Osteocyte (in vitro differentiated cells): ENCODE results near the gene FARS2. TPM values are rescaled to one million over a fixed set of nuclear protein-coding genes. Genes with fewer than 3 reads are reported as not detected.

ENCODE experiments used
- DNase-seq: peaks from one replicate; pipeline ENCODE4 v3.0.0; 2021; ENCODE audit warnings: mixed read lengths; ENCODE audit not compliant: unreplicated experiment; ENCODE audit errors: extremely low spot score
- H3K27ac Mint-ChIP-seq: one replicate; pipeline ENCODE4 v1.8.0; 2021; ENCODE audit warnings: mild to moderate bottlenecking, mixed read lengths; ENCODE audit not compliant: unreplicated experiment
- H3K27me3 Mint-ChIP-seq: one replicate; pipeline ENCODE4 v1.8.0; 2021; ENCODE audit warnings: mixed read lengths; ENCODE audit not compliant: unreplicated experiment
- H3K36me3 Mint-ChIP-seq: one replicate; pipeline ENCODE4 v1.8.0; 2021; ENCODE audit warnings: mixed read lengths; ENCODE audit not compliant: unreplicated experiment
- H3K4me1 Mint-ChIP-seq: one replicate; pipeline ENCODE4 v1.8.0; 2021; ENCODE audit warnings: mixed read lengths; ENCODE audit not compliant: unreplicated experiment
- H3K4me3 Mint-ChIP-seq: one replicate; pipeline ENCODE4 v1.8.0; 2021; ENCODE audit warnings: mild to moderate bottlenecking, moderate library complexity, mixed read lengths; ENCODE audit not compliant: unreplicated experiment
- H3K9me3 Mint-ChIP-seq: one replicate; pipeline ENCODE4 v1.8.0; 2021; ENCODE audit warnings: mixed read lengths; ENCODE audit not compliant: unreplicated experiment
- total RNA-seq: library from RNA; stranded (reverse); gene quantifications from 2 replicates; pipeline ENCODE4 v1.2.1, GENCODE V29; 2021
- TF ChIP-seq, protein P1 (sequence below): fragments of 200-600 bp; sonication (generic); IDR thresholded peaks from 2 replicates; pipeline ENCODE4 v1.5.0; 2021; ENCODE audit warnings: antibody characterized with exemption, mild to moderate bottlenecking, moderate library complexity

FARS2 gene
- total RNA-seq, 1 donor from 2014 or later: 17.4 TPM

DNA sequence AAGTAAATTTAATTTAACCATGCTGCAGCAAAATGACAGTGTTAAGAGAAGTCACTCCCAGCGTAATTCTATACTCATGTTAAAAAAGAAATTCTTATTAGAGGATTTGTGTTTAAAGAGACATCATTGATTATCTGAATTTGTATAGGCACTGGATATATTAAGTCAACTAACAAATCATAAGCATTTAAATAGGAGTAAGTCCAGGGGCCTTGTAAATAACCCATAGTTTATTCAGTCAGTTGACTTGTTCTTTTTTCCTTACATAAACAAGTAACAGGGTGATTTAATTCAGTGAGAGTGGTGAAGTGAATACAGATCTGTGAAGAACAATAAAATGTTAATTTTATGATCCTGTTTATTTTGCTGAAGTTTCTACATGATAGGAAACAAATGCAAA is 23.0 kb upstream of the FARS2 start:
- no peaks in the 10 kb centered on the region for H3K27me3 Mint-ChIP-seq
- no peak for DNase-seq
- H3K4me3 Mint-ChIP-seq: no peak overlapping the region
- no peak overlapping the region for H3K27ac Mint-ChIP-seq
- no peaks in the 10 kb centered on the region for H3K36me3 Mint-ChIP-seq
- H3K9me3 Mint-ChIP-seq: no peaks in the 10 kb centered on the region
- TF ChIP-seq, protein P1, sequence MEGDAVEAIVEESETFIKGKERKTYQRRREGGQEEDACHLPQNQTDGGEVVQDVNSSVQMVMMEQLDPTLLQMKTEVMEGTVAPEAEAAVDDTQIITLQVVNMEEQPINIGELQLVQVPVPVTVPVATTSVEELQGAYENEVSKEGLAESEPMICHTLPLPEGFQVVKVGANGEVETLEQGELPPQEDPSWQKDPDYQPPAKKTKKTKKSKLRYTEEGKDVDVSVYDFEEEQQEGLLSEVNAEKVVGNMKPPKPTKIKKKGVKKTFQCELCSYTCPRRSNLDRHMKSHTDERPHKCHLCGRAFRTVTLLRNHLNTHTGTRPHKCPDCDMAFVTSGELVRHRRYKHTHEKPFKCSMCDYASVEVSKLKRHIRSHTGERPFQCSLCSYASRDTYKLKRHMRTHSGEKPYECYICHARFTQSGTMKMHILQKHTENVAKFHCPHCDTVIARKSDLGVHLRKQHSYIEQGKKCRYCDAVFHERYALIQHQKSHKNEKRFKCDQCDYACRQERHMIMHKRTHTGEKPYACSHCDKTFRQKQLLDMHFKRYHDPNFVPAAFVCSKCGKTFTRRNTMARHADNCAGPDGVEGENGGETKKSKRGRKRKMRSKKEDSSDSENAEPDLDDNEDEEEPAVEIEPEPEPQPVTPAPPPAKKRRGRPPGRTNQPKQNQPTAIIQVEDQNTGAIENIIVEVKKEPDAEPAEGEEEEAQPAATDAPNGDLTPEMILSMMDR: no peak
- no peaks in the 10 kb centered on the region for H3K4me1 Mint-ChIP-seq

DNA sequence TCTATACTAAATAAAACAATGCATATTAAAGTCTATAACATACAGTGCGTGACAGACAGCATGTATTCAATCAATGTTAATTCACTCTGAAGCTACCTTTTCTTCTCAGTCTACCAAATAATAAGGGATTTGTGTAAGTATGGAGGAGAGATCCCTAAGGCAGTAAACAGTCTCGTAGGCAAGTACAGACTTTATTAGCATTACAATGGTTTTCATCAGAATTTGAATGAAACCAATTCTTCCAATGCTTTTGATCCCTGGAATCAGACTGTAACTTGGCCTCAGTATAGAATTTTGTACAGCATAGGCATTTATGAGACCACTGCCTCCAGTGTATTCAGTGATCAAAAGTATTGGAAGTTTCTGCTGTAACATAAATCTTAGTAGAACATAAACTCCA is 20.1 kb upstream of the FARS2 start:
- TF ChIP-seq, protein P1: no peak
- H3K4me1 Mint-ChIP-seq: no peaks in the 10 kb centered on the region
- no peak for DNase-seq
- H3K27ac Mint-ChIP-seq: no peak overlapping the region
- H3K9me3 Mint-ChIP-seq: no peaks in the 10 kb centered on the region
- H3K4me3 Mint-ChIP-seq: no peak overlapping the region
- no peaks in the 10 kb centered on the region for H3K36me3 Mint-ChIP-seq
- no peaks in the 10 kb centered on the region for H3K27me3 Mint-ChIP-seq

DNA sequence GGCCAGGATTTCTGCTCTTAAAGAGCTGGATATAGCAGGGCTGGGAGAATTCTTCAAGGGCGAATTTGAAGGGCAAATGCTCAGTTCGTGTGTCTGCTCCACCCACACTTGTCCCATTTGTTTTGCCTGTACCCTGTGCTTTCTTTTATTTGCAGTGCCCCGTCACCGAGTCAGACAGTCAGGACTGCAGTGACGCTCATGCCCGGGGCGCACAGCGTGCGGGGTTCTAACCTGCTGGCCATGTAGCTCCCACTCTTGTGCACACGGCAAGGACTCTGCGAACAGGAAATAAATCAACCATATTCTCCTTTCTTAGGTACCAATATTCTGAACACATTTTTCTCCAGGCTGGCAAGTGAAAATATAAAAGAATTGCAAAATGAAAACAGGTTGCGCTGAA is 18.2 kb upstream of the FARS2 start:
- H3K4me3 Mint-ChIP-seq: no peak overlapping the region
- H3K4me1 Mint-ChIP-seq: no peaks in the 10 kb centered on the region
- no peak for DNase-seq
- no peaks in the 10 kb centered on the region for H3K36me3 Mint-ChIP-seq
- H3K9me3 Mint-ChIP-seq: no peaks in the 10 kb centered on the region
- TF ChIP-seq, protein P1: no peak
- H3K27ac Mint-ChIP-seq: no peak overlapping the region
- no peaks in the 10 kb centered on the region for H3K27me3 Mint-ChIP-seq

DNA sequence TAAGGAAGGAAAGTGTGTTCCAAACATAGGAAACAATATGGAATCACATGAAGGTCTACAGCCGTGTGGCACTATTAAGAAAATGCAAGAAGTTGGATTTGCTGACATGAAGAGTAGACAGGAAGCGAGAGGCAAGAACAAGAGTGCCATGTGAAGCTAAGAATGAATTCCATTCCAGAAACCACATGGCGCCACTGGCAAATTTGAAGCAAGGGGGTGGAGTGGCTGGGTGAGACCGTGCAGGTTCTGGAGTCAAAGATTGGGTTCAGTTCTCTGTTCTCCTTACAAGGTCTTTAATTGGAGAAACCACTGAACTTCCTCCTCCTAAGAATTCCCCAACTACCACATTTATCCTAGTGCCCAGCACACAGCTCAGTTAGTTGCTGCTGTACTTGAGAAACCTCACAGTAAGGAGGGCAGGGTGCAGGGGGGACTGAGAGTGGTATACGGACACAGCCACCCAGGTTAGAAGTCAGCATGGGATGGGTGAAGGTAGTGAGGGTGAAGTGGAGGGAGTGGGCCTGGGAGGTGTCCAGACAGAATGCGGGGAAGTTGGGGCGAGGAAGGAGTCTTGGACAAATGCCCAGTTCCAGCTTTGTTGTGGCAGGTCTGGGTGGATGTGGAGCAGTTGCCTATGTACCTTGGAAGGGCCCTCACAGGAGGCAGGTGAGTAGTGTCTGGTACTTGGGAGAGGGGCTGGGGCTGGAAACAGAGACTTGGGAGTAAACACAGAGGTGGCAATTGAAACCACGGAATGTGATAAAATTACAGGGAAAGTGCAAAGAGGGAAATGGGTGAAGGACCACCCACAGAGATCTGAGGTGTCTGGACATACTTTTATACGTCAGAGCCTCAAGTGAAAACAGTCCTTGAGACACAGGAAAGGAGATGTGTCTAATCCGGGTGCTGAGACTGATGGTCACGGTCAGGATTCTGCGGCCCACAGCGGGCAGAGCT is 14.9 kb upstream of the FARS2 start:
- Mint-ChIP-seq H3K27ac (no peak overlapping the region), H3K27me3 (no peaks in the 10 kb centered on the region), H3K36me3 (peaks cover 3% of the 10 kb centered on the region), H3K4me1 (no peaks in the 10 kb centered on the region), H3K9me3 (no peaks in the 10 kb centered on the region), H3K4me3 (no peak overlapping the region)
- TF ChIP-seq, protein P1: no peak
- no peak for DNase-seq

DNA sequence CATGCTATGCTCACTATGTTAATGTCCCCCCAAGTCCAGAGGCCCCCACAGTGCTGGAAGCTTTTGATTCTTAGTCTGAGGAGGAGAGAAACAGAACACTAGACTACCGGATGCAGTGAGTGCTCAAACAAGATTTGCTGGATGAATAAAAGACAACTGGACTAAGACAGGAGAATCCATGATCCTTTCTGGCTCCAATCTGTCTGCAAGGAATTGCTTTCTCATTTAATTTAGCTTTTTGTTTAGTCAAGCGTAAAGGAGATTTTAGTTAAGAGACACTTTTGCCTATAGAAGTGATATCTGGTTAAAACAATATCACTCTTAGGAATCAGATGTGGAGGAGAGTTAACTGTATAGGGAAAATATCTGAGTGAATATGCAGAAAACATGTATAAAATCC is 14.1 kb upstream of the FARS2 start:
- Mint-ChIP-seq H3K4me1 (no peaks in the 10 kb centered on the region), H3K27ac (no peak overlapping the region), H3K27me3 (no peaks in the 10 kb centered on the region), H3K9me3 (no peaks in the 10 kb centered on the region), H3K4me3 (no peak overlapping the region), H3K36me3 (peaks cover 4% of the 10 kb centered on the region)
- no peak for DNase-seq
- TF ChIP-seq, protein P1: no peak
